ENCODE data around the gene FBXL13.

- TF ChIP-seq CTCF (IDR thresholded peaks at IDR 0.05) (no peak), POLR2A (IDR thresholded peaks at IDR 0.05) (no peak)
Measured at GRCh38 chr7:102872460-102872859, 202.1 kb downstream of the FBXL13 start.
